Esophagus muscularis mucosa (tissue), 4 donors: ENCODE results near the gene MEIOB. TPM values are rescaled to one million over a fixed set of nuclear protein-coding genes. Genes with fewer than 3 reads are reported as not detected.

ENCODE experiments used
- DNase-seq: peaks from one replicate; pipeline ENCODE4 v3.0.0-alpha.2; 2017; ENCODE audit errors: extremely low spot score
- H3K27ac ChIP-seq, 4 donors: fragments of 200-600 bp; sonication (generic); replicated peaks in 1 of 4; 1 replicate in 3 of 4; 2 replicates in 1 of 4; pipeline ENCODE4 v1.5.1; 2016 to 2019; ENCODE audit warnings: mild to moderate bottlenecking in 1 of 4
- H3K27me3 ChIP-seq, 4 donors: fragments of 200-600 bp; sonication (generic); one replicate each; pipeline versions ENCODE4 v1.5.1 to v1.6.0; 2016 to 2019
- H3K36me3 ChIP-seq, 4 donors: fragments of 200-600 bp; sonication (generic); one replicate each; pipeline ENCODE4 v1.5.1; 2016 to 2019
- H3K4me1 ChIP-seq, 4 donors: fragments of 200-600 bp; sonication (generic); one replicate each; pipeline ENCODE4 v1.5.1; 2016 to 2019
- H3K4me3 ChIP-seq, 4 donors: fragments of 200-600 bp; sonication (generic); 1 replicate in 2 of 4; 2 replicates in 2 of 4; pipeline ENCODE4 v1.5.1; 2016 to 2019; ENCODE audit warnings: mild to moderate bottlenecking in 4 of 4, moderate library complexity in 1 of 4
- H3K9me3 ChIP-seq, 4 donors: fragments of 200-600 bp; sonication (generic); 1 replicate in 3 of 4; 2 replicates in 1 of 4; pipeline ENCODE4 v1.5.1; 2016 to 2019
- CTCF ChIP-seq, 3 experiments: fragments of 200-600 bp in 2 of 3; fragments of 450-650 bp in 1 of 3; sonication (generic) in 2 of 3; IDR thresholded peaks; one replicate each; pipeline ENCODE4 v1.5.1; 2017 to 2019; ENCODE audit warnings: antibody characterized with exemption in 3 of 3, mild to moderate bottlenecking in 2 of 3, moderate library complexity in 1 of 3
- EP300 ChIP-seq: sonication (generic); formaldehyde crosslinking; IDR thresholded peaks from one replicate; pipeline ENCODE4 v1.6.1; 2017; ENCODE audit warnings: antibody characterized with exemption
- POLR2A ChIP-seq: fragments of 450-650 bp; IDR thresholded peaks from one replicate; pipeline ENCODE4 v1.6.1; 2017; ENCODE audit warnings: antibody characterized with exemption, moderate library complexity, mild to moderate bottlenecking, low read depth
- POLR2AphosphoS5 ChIP-seq, 2 donors: sonication (generic); formaldehyde crosslinking; IDR thresholded peaks; one replicate each; pipeline ENCODE4 v1.6.1; 2017; ENCODE audit warnings: antibody characterized with exemption in 2 of 2
- WGBS: methylation state at CpG from one replicate; pipeline ENCODE4 v1.1.5; 2018; 5-methylcytosine and 5-hydroxymethylcytosine counted together
- intact Hi-C: fragments of 100-400 bp; cut with DNase I; formaldehyde crosslinking; loops from one replicate; pipeline ENCODE4 v1.15.1; 2023
- total RNA-seq, 4 donors: library from RNA; depleted of rRNA; stranded (reverse); fragments of >200 nt; gene quantifications; one replicate each; pipeline versions ENCODE4 v1.1.0 to v1.2.1, GENCODE V29; 2016

MEIOB gene
- total RNA-seq, 4 donors from 2014 or later, result not detected

DNA sequence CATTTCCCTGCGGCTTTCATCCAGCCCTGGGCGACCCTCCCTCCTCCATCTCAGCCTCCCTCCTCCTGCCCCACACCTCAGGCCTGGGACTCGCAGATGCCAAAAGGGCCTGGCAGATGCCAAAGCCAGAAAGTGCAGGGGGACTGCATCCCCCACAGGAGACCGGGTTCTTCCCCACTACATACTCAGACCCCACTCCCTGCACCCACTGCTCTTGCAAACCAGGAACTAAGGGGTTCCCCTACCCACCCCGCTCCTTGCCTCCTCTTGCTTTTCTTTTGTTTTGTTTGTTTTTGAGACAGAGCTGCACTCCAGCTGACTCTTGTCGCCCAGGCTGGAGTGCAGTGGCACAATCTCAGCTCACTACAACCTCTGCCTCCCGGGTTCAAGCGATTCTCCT lies 43.0 kb upstream of the MEIOB start:
- Histone ChIP-seq H3K27ac (no peak overlapping the region), H3K36me3 (no peaks in the 10 kb centered on the region), H3K4me1 (peaks cover 0 to 19% (median 11%) of the 10 kb centered on the region in 4 donors), H3K9me3 (no peaks in the 10 kb centered on the region), H3K27me3 (peaks cover 0 to 87% (median 26%) of the 10 kb centered on the region in 4 donors), H3K4me3 (no peak overlapping the region)
- TF ChIP-seq POLR2A (no peak), EP300 (no peak), CTCF (IDR thresholded peaks at IDR 0.05) (no peak), POLR2AphosphoS5 (IDR thresholded peaks at IDR 0.05) (no peak)
- 48% methylated on average over 8 of the region's 8 CpGs for WGBS
- intact Hi-C loops, result no loop called here
- DNase-seq, result no peak

GRCh38 chr16:1914084-1914608 lies 42.2 kb upstream of the MEIOB start:
- H3K36me3 ChIP-seq, result no peaks in the 10 kb centered on the region
- no peaks in the 10 kb centered on the region for H3K9me3 ChIP-seq
- TF ChIP-seq EP300, result no peak
- no peak for TF ChIP-seq CTCF (IDR thresholded peaks at IDR 0.05)
- TF ChIP-seq POLR2A, result no peak
- TF ChIP-seq POLR2AphosphoS5 (IDR thresholded peaks at IDR 0.05), result no peak
- peaks cover 0 to 19% (median 11%) of the 10 kb centered on the region in 4 donors for H3K4me1 ChIP-seq
- intact Hi-C loops, result no loop called here
- DNase-seq, result no peak
- peaks cover 0 to 87% (median 23%) of the 10 kb centered on the region in 4 donors for H3K27me3 ChIP-seq
- WGBS, result 50% methylated on average over 2 of the region's 15 CpGs
- H3K27ac ChIP-seq, result no peak overlapping the region
- no peak overlapping the region for H3K4me3 ChIP-seq

DNA sequence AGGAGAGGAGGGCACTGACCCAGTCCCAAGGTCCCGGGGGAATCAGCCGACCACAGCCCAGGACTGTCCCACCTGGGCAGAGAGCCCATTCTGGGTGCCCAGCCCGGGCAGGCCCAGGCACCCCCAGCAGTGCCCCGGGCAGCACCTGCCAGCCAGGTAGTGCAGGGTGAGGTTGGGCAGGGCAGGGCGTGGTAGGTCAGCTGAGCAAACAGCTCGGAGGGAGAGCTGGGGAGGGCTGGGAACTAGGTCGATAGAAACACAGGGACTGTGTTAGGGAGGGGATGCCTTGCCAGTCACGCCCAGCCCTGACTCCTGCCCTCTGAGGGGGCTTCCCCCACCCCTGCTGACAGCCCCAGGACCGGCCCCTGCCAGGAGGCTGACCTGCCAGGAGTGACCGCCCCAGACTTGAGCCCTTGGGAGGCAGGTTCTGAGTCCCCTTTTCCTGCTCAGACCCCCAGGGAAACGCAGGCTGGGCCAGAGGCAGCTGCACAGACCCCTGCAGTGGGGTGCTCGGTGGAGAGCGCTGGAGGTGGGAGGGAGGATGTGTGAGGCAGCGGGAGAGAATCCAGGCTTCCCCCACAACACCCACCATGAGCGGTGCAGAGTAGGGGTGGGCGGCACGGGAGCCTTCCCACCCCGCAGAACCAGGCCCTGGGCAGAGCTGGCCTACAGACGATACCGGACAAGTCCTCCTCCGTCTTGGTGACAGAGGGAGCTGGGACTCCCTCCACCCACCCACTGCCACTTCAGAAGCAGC lies 41.5 kb upstream of the MEIOB start:
- Histone ChIP-seq H3K27me3 (peaks cover 0 to 87% (median 20%) of the 10 kb centered on the region in 4 donors), H3K9me3 (no peaks in the 10 kb centered on the region), H3K27ac (no peak overlapping the region), H3K36me3 (no peaks in the 10 kb centered on the region), H3K4me1 (peaks cover 0 to 15% (median 7%) of the 10 kb centered on the region in 4 donors), H3K4me3 (no peak overlapping the region)
- intact Hi-C loops, result no loop called here
- 50% methylated on average over 17 of the region's 21 CpGs for WGBS
- TF ChIP-seq CTCF (IDR thresholded peaks at IDR 0.05), result no peak
- DNase-seq, result no peak

DNA sequence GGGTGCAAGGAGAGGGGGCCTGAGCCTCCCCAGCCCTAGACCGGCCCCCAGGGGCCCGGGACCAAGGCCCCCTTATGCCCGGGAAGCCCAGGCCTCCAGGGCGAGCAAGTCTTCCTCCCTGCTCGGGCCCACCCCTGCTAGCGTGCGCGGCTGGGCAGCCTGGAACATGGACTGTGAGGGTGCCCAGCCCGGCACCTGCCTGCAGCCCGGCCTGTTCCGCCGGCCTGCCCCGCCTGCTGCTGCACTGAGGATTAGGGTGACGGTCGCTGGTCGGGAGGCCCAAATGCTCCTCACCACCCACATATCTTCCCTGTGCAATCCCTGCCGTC lies 40.2 kb upstream of the MEIOB start:
- H3K27me3 ChIP-seq, result peaks cover 0 to 88% (median 12%) of the 10 kb centered on the region in 4 donors
- WGBS, result 84% methylated on average over 9 of the region's 17 CpGs
- H3K4me1 ChIP-seq, result peaks cover 0 to 2% (median 0%) of the 10 kb centered on the region in 4 donors

More for the DNA sequence above, 40.2 kb upstream of the MEIOB start:
- Histone ChIP-seq H3K36me3 (no peaks in the 10 kb centered on the region), H3K4me3 (no peak overlapping the region), H3K27ac (no peak overlapping the region), H3K9me3 (no peaks in the 10 kb centered on the region)
- intact Hi-C loops, result no loop called here
- no peak for DNase-seq
- TF ChIP-seq POLR2AphosphoS5 (IDR thresholded peaks at IDR 0.05), result no peak
- no peak for TF ChIP-seq CTCF (IDR thresholded peaks at IDR 0.05)
- no peak for TF ChIP-seq POLR2A
- no peak for TF ChIP-seq EP300
